ENCODE data around the gene CDK17.
"Not testable (repeated sequence)": the region's sequence is repeated elsewhere in the genome, so short reads cannot be mapped to it uniquely, and the experiment has no call there.

Gene CDK17

DNA sequence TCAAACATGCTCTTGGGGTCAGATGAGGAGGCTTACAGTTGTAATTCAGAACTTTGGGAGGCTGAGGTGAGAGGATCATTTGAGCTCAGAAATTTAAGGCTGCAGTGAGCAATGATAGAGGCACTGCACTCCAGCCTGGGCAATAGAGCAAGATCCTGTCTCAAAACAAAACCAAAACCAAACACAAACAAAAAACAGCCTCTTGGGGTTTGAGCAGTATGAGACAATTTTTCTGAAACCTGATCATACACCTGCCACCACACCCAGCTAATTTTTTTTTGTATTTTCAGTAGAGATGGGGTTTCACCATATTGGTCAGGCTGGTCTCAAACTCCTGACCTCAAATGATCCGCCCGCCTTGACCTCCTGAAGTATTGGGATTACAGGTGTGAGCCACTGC lies 17.4 kb upstream of the CDK17 start:
- peak in 1 of 5 donors; percentile 68 for DNase-seq

DNA sequence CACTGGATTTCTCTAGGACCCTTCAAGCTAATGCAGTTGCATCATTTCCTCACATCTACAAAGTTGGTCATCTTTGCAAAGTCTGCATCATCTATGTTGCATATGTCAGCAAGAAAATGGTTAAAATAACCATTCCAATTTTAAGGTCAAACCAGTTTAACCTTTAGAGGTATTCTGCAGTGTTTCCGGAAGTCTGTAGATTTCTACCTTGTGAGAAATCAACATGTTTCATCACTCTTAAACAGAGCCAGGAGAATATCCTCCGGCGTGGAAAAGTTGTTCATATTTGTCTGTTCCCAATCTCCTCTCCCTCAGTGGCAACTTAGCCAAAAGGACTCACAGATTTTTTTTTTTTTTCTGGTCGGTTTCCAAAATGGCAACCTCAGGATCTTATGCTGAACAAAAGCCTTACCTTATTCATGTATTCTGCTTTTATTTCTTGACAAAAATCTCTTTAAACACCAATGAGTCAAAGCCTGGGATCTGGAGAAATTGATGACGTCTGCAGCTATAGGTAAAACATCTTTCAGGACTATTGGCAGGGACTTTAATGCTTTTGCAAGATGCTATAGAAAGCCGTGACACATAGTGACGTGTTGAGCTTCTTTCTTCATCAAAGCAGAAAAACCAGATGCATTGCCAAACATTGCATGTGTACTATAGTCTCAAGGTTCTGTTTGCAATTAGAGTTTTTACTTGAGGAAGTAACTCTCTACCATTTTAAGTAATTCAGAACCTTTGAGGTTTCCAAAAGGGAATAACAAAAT lies 16.0 kb upstream of the CDK17 start:
- DNase-seq = no peak

DNA sequence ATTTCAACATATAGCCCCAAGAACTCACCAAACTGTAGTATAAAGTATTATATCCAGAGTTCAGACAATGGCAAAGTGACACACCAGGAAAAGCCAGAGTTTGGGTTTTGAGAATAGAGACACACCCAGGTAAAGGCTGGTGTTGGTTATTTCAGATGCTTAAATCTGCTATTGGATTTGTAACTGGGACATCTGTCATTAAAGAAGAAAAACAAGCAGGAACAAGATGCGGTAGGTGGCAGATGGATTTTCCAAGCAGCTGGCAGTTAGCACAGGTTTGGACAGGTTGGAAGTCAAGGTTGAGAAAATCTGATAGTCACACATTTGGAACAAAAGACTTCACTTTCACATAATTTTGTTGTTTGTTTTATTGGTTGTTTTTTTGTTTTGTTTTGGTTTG lies 14.4 kb upstream of the CDK17 start:
- DNase-seq = no peak

DNA sequence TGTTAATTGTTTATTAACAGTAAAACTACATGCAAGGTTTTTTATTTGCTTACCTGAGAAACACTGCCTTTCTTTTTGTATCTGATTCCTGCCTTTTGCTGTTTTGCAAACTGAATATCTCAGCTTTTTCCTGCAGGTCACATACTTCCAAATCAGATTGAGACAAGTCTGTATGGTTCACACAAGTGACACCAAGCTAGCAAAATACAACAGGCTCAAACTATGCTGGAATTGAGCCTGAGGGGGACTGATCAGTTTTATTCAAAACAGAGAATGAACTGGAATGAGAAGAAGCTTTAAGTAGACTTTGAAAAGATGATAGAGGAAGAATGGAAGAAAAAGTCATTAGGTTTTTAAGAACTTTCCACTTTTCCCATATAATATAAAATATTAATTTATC lies 12.2 kb upstream of the CDK17 start:
- DNase-seq = no peak

DNA sequence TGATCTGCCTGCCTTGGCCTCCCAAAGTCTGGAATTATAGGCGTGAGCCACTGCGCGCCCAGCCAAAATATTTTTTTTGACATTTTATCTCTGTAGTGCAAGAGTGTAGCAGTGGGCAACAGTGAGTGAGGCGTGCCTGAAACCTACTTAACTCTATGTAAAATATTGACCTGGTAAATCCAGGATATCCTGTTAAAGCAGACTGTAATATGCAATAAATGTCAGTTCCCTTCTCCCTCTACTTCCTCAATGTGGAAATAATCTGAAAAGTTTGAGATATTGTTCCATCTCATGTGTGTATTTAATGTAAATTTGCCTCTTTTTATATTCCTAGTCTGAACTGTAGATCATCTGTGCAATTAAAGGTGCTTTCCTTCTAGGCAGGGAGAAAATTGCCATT lies 9.5 kb upstream of the CDK17 start:
- no peak for DNase-seq

DNA sequence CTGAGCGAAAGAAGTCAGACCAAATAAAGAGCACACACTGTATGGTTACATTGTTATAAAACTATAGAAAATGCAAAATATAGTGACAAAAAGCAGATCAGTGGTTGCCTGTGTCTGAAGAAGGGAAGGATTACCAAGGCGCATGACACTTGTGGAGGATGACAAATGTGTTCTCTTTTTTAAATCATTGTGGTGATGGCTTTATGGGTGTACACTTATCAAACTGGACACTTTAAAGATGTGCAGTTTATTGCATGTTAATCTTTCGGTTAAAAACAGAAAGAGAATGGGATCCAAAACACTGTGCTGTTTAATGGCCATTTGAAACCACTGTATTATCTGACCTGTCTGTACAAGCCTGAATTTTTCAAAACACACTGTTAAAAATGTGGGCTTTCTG lies 8.8 kb upstream of the CDK17 start:
- DNase-seq = no peak

DNA sequence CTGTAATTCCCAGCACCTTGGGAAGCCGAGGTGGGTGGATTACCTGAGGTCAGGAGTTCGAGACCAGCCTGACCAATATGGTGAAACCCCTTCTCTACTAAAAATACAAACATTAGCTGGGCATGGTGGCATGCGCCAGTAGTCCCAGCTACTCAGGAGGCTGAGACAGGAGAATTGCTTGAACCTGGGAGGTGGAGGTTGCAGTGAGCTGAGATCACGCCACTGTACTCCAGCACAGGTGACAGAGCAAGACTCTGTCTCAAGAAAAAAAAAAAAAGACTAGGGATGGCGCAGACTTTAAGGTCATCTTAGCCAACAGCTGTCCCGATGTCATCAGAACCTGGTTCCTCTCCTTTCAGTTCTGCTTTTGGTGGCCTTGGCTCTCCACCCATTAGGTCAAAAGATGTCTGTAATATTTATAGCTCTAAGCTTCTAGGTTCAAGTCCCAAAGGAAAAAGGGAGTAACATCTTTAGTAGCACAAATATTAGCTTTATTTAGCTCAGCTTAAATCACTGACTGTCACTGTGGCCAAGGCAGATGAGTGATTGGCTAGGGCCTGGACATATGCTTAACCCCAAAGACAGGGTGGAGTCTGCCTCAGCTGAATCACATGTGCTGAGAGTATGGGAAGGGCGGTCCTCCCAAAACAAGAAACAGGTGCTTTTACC lies 7.3 kb upstream of the CDK17 start:
- DNase-seq = not testable (repeated sequence)

DNA sequence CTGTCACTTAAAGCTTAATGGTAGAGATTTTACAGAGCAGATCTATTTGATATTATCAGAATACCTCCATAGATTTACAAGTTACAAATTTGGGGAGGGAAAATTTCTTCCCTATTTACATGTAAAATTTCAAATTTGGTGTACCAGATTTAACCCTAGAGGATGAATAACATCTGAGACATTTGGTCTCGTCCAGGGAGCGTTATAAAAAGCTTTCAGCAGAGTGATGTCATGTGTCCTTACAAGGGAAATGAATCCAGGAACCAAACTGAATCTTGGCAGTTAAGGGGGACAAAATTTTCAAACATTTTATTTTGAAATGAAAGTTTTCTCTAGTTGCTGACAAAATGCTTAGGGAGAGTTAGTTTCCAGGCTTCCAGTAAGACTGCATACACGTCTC lies 4.5 kb upstream of the CDK17 start:
- no peak for DNase-seq

DNA sequence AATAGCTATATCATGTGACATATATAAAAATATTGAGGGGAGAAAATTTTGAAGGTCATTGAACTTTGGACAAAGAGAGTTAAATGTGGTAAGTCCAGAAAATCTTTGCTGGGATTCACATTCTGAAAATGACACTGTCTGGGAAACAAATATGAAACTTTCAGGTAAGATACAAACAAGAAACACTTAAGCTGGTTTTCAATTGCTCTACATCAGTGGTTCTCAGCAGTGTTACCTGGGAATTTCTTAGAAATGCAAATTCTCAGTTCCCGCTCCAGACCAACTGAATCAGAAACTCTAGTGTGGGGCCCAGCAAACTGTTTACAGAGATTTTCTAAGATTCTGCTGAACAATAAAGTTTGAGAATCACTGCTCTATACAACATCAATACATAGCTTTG lies 3.6 kb upstream of the CDK17 start:
- DNase-seq = no peak

DNA sequence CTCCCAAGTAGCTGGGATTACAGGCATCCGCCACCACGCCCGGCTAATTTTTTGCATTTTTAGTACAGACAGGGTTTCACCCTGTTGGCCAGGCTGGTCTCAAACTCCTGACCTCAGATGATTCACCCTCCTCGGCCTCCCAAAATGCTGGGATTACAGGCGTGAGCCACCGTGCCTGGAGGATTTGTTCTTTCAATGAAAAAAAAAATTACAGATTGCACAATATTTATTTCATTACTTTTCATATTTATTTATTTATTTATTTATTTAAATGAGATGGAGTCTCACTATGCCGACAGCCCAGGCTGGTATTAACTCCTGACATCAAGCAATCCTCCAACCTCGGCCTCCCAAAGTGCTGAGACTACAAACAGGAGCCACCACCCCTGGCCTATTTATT lies 2.3 kb upstream of the CDK17 start:
- not testable (repeated sequence) for DNase-seq

DNA sequence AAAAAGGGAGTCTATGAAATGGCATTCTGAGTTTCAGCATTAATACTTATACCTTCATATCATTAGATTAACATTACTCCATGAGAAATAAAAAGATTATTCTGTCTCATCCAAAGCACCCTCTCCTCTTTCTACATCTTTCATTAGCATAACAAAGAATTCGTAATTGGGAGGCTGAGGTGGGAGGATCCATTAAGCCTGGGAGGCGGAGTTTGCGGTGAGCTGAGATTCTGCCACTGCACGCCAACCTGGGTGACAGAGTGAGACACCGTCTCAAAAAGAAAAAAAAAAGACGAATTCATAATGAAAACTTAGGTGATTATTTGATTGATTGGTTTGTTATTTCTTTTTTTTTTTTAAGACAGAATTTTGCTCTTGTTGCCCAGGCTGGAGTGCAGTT lies 1.8 kb upstream of the CDK17 start:
- no peak for DNase-seq

DNA sequence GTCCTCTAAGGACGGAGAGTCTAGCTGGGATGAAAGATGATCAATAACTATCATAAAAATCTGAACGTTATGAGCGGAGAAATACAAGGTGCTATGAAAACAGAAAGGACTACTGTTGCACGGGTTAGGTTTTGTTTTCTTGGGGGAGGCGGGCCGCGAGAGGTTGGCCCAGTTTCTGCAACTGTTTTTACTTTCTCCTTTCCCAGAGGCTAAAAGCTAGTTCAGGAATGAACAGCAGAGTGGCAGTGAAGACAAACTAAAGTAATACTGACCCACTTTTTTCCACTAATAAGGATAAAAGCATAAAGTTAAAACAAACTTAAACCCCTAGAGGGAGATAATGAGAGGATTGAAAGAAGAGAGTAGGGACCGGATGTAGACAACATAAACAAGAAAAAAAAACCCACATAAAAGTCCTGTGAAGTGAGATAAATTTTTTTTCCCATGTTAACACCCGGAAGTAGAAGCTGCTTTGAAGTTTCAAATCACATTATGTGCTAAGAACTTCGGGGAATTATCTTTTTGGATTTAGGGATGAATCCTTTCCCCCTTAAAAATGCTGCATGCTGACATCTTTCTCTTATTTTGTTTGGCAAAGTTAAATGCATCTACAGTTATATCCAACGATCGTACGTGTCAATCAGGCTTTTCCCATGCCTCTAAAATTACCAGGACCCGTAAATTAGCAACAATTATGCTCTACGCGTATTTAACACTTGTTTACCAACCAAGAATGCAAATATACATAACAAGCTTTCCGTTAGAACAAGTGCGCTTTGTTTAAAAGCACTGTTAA lies 1.0 kb upstream of the CDK17 start:
- peak in 3 of 5 donors; percentile 17 to 84 (median 33) for DNase-seq

DNA sequence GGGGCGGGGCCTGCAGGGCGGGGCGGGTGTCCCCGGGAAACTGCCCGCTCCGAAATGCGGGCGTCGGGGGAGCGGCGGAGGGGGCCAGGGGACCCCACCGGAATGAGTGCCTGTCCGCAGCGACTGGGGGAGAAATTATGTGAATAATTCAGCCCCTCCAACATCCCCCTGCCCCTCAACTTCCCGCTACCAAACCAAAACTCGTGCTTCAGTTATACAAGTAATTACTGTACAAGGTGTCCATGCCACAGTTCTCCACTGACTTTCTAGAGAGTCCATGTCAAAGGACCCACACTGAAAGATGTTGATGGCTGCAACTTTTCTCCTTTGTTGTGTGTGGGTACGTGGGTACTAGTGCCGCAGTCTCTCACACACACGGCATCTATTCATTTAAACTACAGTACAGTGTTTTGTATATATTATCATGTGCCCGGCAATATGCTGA lies 414 bp upstream of the CDK17 start:
- DNase-seq = no peak

DNA sequence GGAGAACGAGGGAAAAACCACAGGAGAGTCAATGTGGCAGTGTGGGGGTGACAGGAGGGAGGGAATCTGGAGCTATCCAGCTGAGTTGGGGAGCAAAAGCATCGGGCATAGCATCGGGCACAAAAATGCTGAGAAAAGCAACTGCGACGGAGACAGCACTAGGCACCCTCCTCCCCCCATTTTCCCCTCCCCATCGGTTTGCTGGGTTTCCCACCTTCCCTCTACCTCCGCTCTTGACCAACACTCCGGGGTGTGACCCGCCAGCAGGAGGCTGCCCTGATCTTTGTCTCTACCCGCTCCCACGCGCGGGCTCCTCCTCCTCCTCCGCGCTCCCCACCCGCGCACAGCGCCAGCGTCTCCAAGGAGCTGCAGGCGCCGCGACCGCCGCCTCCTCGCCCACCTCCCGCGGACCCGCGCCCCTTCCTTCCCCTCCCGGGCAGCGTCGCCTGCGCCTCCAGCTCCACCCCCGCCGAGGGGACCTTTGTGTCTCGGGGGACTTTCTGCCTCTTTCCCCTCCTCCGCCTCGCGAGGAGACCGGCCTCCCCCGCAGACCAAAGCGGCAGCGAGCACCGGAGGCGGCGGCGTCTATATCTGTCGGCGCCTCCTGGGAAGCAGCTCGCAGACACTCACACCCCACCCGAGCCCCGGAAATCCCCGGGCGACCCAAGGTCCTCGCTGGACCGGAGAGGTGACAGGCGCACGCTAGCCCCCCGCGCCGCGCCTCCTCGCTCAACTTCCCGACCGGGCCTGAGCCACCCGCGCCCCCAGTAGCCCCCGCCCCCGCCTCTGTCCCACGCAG lies 920 bp downstream of the CDK17 start:
- peak; percentile 65 to 74 (median 69) for DNase-seq

DNA sequence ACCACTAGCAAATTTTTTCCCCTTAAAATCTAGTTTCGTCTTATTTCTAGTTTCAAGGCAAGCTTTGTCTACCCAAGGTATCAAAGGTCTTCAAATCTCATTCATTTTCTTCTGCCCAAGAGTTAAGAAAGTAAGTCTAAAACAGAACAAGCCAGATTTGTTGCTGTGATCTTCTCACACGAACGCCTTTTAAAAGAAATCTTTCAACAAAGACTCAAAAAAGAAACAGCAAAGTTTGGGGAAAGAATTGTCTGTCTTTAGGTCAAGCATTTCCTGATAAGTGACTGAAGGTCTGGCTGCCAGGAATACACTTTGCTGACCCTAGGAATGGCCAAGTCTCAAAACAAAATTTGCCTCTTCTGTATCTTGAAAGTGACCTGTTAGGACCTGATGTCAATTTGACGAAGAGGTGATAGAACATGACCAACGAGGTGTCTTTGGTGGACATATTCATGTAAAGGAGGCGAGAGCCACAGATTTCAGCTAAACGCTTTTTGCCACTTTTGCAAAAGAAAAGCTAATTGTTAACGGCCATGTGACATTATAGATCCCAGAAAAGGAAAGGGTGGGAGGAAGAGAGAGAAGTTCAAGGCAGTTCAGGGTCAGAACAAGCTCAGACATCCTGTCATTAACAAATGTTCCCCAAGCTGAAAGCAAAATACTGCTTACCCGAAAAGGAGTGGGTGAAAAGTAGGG lies 1.7 kb downstream of the CDK17 start:
- DNase-seq = no peak

DNA sequence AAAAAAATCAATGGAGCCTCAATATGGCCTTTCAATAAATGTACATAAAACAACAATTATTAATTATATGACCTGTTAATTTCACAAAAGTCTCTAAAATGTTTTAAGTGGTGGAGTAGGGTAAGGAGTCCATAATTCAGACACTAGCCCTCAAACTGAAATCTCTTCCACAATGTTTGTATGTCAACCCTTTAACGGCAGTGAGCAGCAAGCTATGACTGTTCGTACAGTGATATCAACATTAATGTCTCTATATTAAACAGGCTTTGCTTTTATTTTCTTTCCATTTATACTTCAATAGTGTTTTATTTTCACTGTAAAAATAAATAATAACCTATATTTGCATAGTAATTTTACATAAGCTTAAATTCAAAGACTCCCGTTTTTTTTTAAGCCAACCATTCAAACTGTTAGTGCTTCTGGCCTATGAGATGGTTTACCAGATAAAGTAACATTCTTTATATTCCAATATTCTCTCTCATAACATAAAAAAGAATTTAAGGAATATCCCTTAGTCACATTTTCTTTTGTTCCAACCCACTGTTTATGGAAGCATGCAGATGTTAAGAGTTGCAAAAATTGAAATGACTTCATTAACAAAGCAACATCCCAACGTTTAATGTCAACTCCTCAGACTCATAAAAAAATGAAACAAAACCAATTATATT lies 2.3 kb downstream of the CDK17 start:
- DNase-seq = no peak

DNA sequence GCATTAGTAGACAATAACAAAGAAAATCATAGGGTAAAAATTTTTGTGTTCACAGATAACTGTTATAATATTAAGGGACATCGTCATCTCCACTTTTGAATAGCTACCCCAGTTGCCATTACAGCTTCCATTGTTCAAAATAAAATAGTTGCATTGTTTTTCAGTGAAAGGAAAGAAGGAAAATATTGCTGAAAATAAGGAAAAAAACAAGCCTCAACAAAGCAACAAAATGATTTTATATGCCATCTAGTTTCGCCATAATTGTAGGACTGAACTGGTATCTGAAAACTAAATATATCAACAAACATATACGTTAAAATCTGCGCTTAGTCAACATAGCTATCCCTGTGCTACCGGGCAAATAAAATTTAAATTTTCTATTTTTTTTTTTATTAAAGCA lies 3.3 kb downstream of the CDK17 start:
- DNase-seq = no peak

DNA sequence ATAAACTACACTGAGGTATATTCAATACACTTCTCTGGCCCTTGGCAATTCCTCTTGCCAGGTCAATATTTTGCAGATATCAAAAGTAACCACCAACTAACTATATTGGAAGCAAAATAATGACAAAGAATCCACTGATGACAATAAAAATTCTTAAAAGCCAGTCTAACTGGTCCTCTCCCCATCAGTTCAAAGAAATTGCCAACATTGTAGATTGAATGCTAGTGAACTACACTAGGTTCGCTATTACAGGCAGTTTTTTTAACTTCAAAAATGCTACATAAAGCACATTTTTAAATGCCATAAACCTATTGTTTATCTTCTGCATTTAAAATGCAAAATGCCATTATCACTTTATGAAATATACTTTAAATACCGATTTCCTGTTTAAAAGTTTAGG lies 4.0 kb downstream of the CDK17 start:
- no peak for DNase-seq

DNA sequence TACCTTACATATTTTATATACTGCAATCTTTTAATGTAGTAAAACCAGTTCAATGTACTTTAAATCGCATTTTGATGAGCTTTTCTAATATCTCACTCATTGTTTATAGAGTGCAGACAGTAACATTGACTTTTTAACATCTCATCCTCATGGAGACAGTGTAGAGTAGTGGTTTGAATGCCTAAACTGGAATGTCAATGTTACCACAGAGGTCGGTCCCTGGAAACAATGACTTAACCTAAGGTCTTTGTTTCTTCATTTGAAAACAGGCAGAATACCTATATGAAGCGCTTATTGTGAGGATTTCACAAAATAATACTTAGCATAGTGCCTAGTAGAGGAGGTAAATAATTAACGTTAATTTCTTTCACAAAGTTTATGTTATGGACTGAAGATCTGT lies 5.0 kb downstream of the CDK17 start:
- no peak for DNase-seq

DNA sequence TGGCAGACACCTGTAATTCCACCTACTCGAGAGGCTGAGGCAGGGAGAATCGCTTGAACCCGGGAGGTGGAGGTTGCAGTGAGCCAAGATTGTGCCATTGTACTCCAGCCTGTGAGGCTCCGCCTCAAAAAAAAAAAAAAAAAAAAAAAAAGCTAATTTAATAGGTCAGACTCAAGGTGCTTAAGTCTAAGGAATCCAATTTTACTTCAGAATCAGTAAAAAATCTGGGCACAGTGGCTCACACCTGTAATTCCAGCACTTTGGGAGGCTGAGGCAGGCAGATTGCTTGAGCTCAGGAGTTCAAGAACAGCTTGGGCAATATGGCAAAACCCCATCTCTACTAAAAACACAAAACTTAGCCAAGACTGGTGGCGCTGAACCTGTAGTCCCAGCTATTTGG lies 7.0 kb downstream of the CDK17 start:
- not testable (repeated sequence) for DNase-seq

DNA sequence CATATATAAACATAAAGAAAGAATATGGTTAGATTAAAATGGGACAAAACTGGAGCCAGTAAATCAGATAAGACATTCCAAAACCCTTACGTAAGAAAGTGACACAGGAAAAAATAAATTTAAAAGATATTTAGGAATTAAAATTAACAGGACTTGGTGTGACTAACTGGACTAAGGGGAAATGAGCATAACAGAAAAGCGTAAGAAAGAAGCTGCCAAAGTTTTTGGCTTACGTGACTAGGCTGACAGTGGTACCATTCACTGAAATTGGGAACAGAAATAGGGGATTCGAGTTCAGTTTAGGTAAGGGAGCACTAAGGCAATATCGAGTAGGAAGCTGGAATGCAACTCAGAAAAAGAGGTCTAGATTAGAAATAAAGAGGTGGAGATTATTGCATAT lies 7.8 kb downstream of the CDK17 start:
- DNase-seq = no peak

DNA sequence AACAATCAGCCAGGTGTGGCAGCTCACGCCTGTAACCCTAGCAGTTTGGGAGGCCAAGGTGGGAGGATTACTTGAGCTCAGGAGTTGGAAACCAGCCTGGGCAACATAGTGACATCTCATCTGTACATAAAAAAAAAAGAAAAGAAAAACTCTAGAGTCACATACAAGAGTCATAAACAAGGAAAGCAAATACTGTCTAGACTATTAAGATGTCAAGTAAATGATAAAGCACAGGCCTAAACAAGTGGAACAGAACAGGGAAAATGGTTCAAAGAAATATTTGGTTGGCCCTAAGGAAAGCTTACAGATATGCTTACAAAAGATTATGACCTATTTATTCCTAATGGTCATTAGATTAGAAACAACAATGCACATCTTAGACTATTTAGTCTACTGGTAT lies 12.3 kb downstream of the CDK17 start:
- no peak for DNase-seq
